ENCODE results near the gene PXDN.
"Not testable (repeated sequence)": the region's sequence is repeated elsewhere in the genome, so short reads cannot be mapped to it uniquely, and the experiment has no call there.

PXDN gene

GRCh38 chr2:1704631-1705556 lies 39.4 kb downstream of the PXDN start:
- no peak for DNase-seq
- no peaks in the 10 kb centered on the region for H3K9me3 Mint-ChIP-seq

GRCh38 chr2:1702186-1702565 lies 42.1 kb downstream of the PXDN start:
- no peak overlapping the region for H3K4me3 Mint-ChIP-seq
- H3K27me3 Mint-ChIP-seq (ENCODE audit: low read depth, poor library complexity), result peaks cover 3% of the 10 kb centered on the region

More at GRCh38 chr2:1704631-1705556, 39.4 kb downstream of the PXDN start:
- Mint-ChIP-seq H3K27ac (no peak overlapping the region), H3K4me3 (no peak overlapping the region), H3K36me3 (ENCODE audit: low read depth) (peaks cover 9% of the 10 kb centered on the region), H3K27me3 (ENCODE audit: low read depth, poor library complexity) (peaks cover 3% of the 10 kb centered on the region), H3K4me1 (peaks cover 64% of the 10 kb centered on the region)
- TF ChIP-seq CTCF (IDR thresholded peaks at IDR 0.05), result no peak

GRCh38 chr2:1701556-1702185 lies 42.6 kb downstream of the PXDN start:
- DNase-seq, result peak; percentile 30
- no peak overlapping the region for H3K4me3 Mint-ChIP-seq

More at GRCh38 chr2:1702186-1702565, 42.1 kb downstream of the PXDN start:
- Mint-ChIP-seq H3K27ac (peak overlapping the region; percentile 90), H3K4me1 (peaks cover 54% of the 10 kb centered on the region), H3K9me3 (no peaks in the 10 kb centered on the region), H3K36me3 (ENCODE audit: low read depth) (peaks cover 9% of the 10 kb centered on the region)
- DNase-seq, result no peak
- TF ChIP-seq CTCF (IDR thresholded peaks at IDR 0.05), result no peak

DNA sequence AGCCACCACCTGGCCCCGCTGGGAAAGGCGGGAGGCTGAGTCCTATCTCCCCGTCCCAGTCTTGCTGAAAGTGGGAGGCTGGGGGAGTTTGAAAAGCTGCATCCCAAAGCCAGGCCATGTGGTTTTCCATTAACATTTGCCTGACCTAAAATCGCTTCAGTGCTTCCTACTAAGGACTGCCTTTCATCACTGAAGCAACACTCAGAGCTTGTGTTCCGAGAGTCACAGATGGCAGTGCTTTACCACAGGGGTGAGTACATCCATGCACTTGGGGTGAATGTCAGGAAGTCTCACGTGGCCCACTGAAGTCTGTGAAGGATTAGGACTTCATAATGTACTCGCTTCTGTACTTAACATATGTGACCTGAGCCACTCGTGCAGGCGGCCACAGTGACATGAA lies 43.3 kb downstream of the PXDN start:
- Mint-ChIP-seq H3K4me1 (peaks cover 51% of the 10 kb centered on the region), H3K27ac (peak overlapping the region; percentile 2), H3K4me3 (no peak overlapping the region), H3K36me3 (ENCODE audit: low read depth) (peaks cover 13% of the 10 kb centered on the region), H3K9me3 (no peaks in the 10 kb centered on the region), H3K27me3 (ENCODE audit: low read depth, poor library complexity) (peaks cover 3% of the 10 kb centered on the region)
- TF ChIP-seq CTCF (IDR thresholded peaks at IDR 0.05), result no peak
- no peak for DNase-seq

More at GRCh38 chr2:1701556-1702185, 42.6 kb downstream of the PXDN start:
- Mint-ChIP-seq H3K27me3 (ENCODE audit: low read depth, poor library complexity) (peaks cover 3% of the 10 kb centered on the region), H3K36me3 (ENCODE audit: low read depth) (peaks cover 9% of the 10 kb centered on the region), H3K4me1 (peaks cover 53% of the 10 kb centered on the region), H3K27ac (peak overlapping the region; percentile 90), H3K9me3 (no peaks in the 10 kb centered on the region)
- no peak for TF ChIP-seq CTCF (IDR thresholded peaks at IDR 0.05)

- Mint-ChIP-seq H3K27ac (peak overlapping the region; percentile 54), H3K4me1 (peaks cover 51% of the 10 kb centered on the region), H3K36me3 (ENCODE audit: low read depth) (peaks cover 13% of the 10 kb centered on the region)
- not testable (repeated sequence) for H3K27me3 Mint-ChIP-seq (ENCODE audit: low read depth, poor library complexity); DNase-seq; H3K4me3 Mint-ChIP-seq; H3K9me3 Mint-ChIP-seq
Observed at GRCh38 chr2:1700427-1700826, 43.9 kb downstream of the PXDN start.

DNA sequence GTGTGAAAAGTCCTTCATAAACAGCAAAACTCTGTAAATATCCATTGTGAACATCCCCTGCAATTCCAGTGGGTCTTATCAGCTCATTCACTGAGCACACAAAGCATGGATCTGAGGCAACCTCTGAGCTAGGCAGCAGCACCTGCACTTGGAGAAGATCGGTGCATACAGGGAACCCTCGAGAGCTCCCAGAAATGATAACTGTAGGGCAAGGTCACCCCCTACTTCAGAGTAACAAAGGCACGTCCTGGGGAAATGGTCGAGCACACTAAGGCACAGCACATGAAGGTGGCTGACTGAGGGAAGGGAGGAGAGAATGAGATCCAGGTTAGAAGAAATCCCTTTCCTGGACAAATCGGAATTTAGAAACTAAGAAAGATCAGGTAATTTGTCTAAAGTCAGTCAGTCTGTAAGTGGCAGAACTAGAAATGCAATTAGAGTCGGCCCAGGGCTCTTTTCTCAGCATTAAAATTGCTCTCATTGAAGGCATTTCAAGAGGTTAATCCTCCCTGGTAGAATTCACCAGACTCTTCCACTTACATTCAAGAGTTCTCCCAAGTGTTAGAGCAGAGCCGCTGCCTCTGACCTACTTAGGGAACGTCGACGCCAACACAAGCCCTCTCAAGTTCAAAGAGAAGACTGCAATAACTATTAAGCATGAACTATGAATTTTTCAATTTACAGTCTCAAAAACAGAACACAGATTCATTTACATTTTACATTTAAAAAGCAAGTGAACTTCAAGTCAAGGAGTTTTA lies 45.9 kb downstream of the PXDN start:
- Mint-ChIP-seq H3K4me3 (no peak overlapping the region), H3K27ac (peak overlapping the region; percentile 67), H3K4me1 (peaks cover 60% of the 10 kb centered on the region), H3K9me3 (no peaks in the 10 kb centered on the region), H3K36me3 (ENCODE audit: low read depth) (peaks cover 13% of the 10 kb centered on the region), H3K27me3 (ENCODE audit: low read depth, poor library complexity) (peaks cover 3% of the 10 kb centered on the region)
- DNase-seq, result no peak
- TF ChIP-seq CTCF (IDR thresholded peaks at IDR 0.05), result no peak
